H1 (cell line): ENCODE measurements around the gene CATSPERD. TPM values are rescaled to one million over a fixed set of nuclear protein-coding genes. Genes with fewer than 3 reads are reported as not detected.

Experiments
- BCL11A ChIP-seq, 2 experiments: IDR thresholded peaks; one replicate each; pipeline ENCODE4 v1.6.1; 2011; ENCODE audit warnings: low read depth in 2 of 2, low read length in 2 of 2, mild to moderate bottlenecking in 2 of 2
- CTBP2 ChIP-seq: IDR thresholded peaks from 2 replicates; pipeline ENCODE4 v1.7.0; 2011; ENCODE audit warnings: borderline replicate concordance, mild to moderate bottlenecking, moderate library complexity, mixed read lengths, low read length; ENCODE audit not compliant: insufficient read depth, insufficient read length
- HDAC2 ChIP-seq, 2 experiments: fragments of 300-600 bp in 1 of 2; sonication (generic) in 1 of 2; IDR thresholded peaks; 2 replicates each; pipeline ENCODE4 v1.6.1; 2011 to 2012; ENCODE audit warnings: low read depth in 2 of 2, low read length in 2 of 2, mild to moderate bottlenecking in 2 of 2, moderate library complexity in 2 of 2, borderline replicate concordance in 1 of 2, inconsistent platforms in 1 of 2
- NANOG ChIP-seq: IDR thresholded peaks from 2 replicates; pipeline ENCODE4 v1.6.1; 2011; ENCODE audit warnings: low read length, low read depth, mild to moderate bottlenecking, inconsistent platforms; ENCODE audit not compliant: insufficient read depth, poor library complexity, severe bottlenecking
- SIN3A ChIP-seq, 2 experiments: IDR thresholded peaks in 1 of 2; conservative IDR thresholded peaks in 1 of 2; 2 replicates each; pipeline ENCODE4 v1.6.1; 2011 to 2012; ENCODE audit warnings: low read length in 2 of 2, improper control_type of control experiment in 1 of 2, low read depth in 1 of 2, mild to moderate bottlenecking in 1 of 2
- TEAD4 ChIP-seq: IDR thresholded peaks from 2 replicates; pipeline ENCODE4 v1.6.1; 2012; ENCODE audit warnings: low read depth, low read length, inconsistent platforms, mixed read lengths
- ZNF274 ChIP-seq: IDR thresholded peaks from 2 replicates; pipeline ENCODE4 v1.7.0; 2012; ENCODE audit warnings: low read length, borderline replicate concordance; ENCODE audit errors: extremely low read depth
- polyA plus RNA-seq, 7 experiments: library from polyadenylated mRNA; depleted of rRNA in 3 of 7; stranded (reverse) in 5 of 7; unstranded in 2 of 7; fragments of >200 nt in 5 of 7; fragments of 200-250 nt in 2 of 7; gene quantifications; 1 replicate in 5 of 7; 2 replicates in 1 of 7; 4 replicates in 1 of 7; pipeline versions ENCODE4 v1.2.1 to v1.2.3, GENCODE V29; 2011 to 2013; ENCODE audit warnings: missing spikeins in 2 of 7, mixed read lengths in 2 of 7
- total RNA-seq: library from RNA; stranded (reverse); fragmentation: NEBNext Ultra II Directional; extraction: Animal tissue kit (Norgen Biotek cat#: 25700); gene quantifications from 2 replicates; pipeline ENCODE4 v1.2.1, GENCODE V29; 2021

CATSPERD gene
- total and polyA plus RNA-seq, 2 of the 8 experiments (the other 6 are each of a cell fraction or from before 2014, with no cell fraction given), result 0.12 TPM; not detected in 1

- no peak for TF ChIP-seq CTBP2
- TF ChIP-seq NANOG, result no peak
- TF ChIP-seq BCL11A (IDR thresholded peaks at IDR 0.05; ENCODE audit: low read depth in 2 of 2, low read length in 2 of 2), result no peak
- TF ChIP-seq SIN3A (conservative IDR thresholded peaks at IDR 0.05 in 1 of 2, IDR thresholded peaks at IDR 0.05 in 1 of 2; ENCODE audit: low read depth in 1 of 2, low read length in 2 of 2), result no peak
- TF ChIP-seq ZNF274, result no peak
- no peak for TF ChIP-seq TEAD4
- no peak for TF ChIP-seq HDAC2 (IDR thresholded peaks at IDR 0.05; ENCODE audit: borderline replicate concordance in 1 of 2, low read depth in 2 of 2, low read length in 2 of 2)
Measured at GRCh38 chr19:5792224-5792623, 71.8 kb downstream of the CATSPERD start (continued).
